K562 (cell line): ENCODE results near the gene RPL15. TPM values are rescaled to one million over a fixed set of nuclear protein-coding genes. Genes with fewer than 3 reads are reported as not detected.
A peak's percentile ranks its signal among the peaks of the same experiment; 100 is the strongest.

Experiments
- CBFA2T3 ChIP-seq: fragments of 450-650 bp; IDR thresholded peaks from 2 replicates; pipeline ENCODE4 v1.6.1; 2017
- ETV1 ChIP-seq: fragments of 450-650 bp; conservative IDR thresholded peaks from 2 replicates; pipeline ENCODE4 v1.6.1; 2016; ENCODE audit warnings: missing genetic modification characterization, control low read depth, low read depth, missing compliant biosample characterization
- FOXM1 ChIP-seq, 2 experiments: fragments of 450-650 bp in 1 of 2; sonication (generic) in 1 of 2; formaldehyde crosslinking in 1 of 2; IDR thresholded peaks; 2 replicates each; pipeline versions ENCODE4 v1.6.1 to v1.9.0; 2017 to 2022; ENCODE audit warnings: low read depth in 2 of 2, mild to moderate bottlenecking in 2 of 2, missing genetic modification reagents in 1 of 2, moderate library complexity in 1 of 2
- GABPA ChIP-seq: fragments of 200-800 bp; sonication (Bioruptor generic); conservative IDR thresholded peaks from 2 replicates; pipeline ENCODE4 v1.6.1; 2016; ENCODE audit warnings: low read depth, missing genetic modification characterization, missing compliant biosample characterization
- HNRNPL ChIP-seq: fragments of 200-400 bp; formaldehyde crosslinking; IDR thresholded peaks from 2 replicates; pipeline ENCODE4 v1.6.1; 2017; ENCODE audit warnings: low read depth, mild to moderate bottlenecking, low read length
- MAFF ChIP-seq: IDR thresholded peaks from 2 replicates; pipeline ENCODE4 v1.6.1; 2012; ENCODE audit warnings: low read length, improper control_type of control experiment
- NR4A1 ChIP-seq, 2 experiments: fragments of 250-450 bp in 1 of 2; fragments of 450-650 bp in 1 of 2; sonication (Bioruptor Pico) in 1 of 2; IDR thresholded peaks; 2 replicates each; pipeline versions ENCODE4 v1.4.0 to v1.6.1; 2016 to 2020; ENCODE audit warnings: mild to moderate bottlenecking in 2 of 2, missing compliant biosample characterization in 1 of 2, missing genetic modification characterization in 1 of 2, moderate library complexity in 1 of 2
- NRF1 ChIP-seq, 2 experiments: fragments of 450-650 bp; IDR thresholded peaks in 1 of 2; conservative IDR thresholded peaks in 1 of 2; 2 replicates each; pipeline ENCODE4 v1.6.1; 2014; ENCODE audit warnings: mild to moderate bottlenecking in 2 of 2
- STAT5A ChIP-seq: IDR thresholded peaks from 2 replicates; pipeline ENCODE4 v1.6.1; 2012; ENCODE audit warnings: low read length, inconsistent platforms, borderline replicate concordance
- TCF3 ChIP-seq: sonication (generic); formaldehyde crosslinking; IDR thresholded peaks from 2 replicates; pipeline ENCODE4 v1.4.0; 2020; ENCODE audit warnings: mild to moderate bottlenecking, missing genetic modification reagents
- ZNF274 ChIP-seq: IDR thresholded peaks from 2 replicates; pipeline ENCODE4 v1.6.1; 2011; ENCODE audit warnings: low read depth, mild to moderate bottlenecking, low read length, moderate library complexity, borderline replicate concordance
- ZNF324 ChIP-seq: fragments of 250-450 bp; sonication (Bioruptor Pico); IDR thresholded peaks from 2 replicates; pipeline ENCODE4 v1.4.0; 2020; ENCODE audit warnings: mild to moderate bottlenecking
- ZNF644 ChIP-seq: fragments of 200-800 bp; sonication (Bioruptor generic); IDR thresholded peaks from 2 replicates; pipeline ENCODE4 v1.6.1; 2016; ENCODE audit warnings: low read depth, missing genetic modification characterization, missing compliant biosample characterization
- ZNF699 ChIP-seq: fragments of 250-450 bp; sonication (Bioruptor Pico); IDR thresholded peaks from 2 replicates; pipeline ENCODE4 v1.8.0; 2021; ENCODE audit warnings: mild to moderate bottlenecking, moderate library complexity; ENCODE audit not compliant: insufficient replicate concordance
- polyA plus RNA-seq, 8 experiments: library from polyadenylated mRNA; depleted of rRNA in 4 of 8; stranded (reverse) in 5 of 8; unstranded in 3 of 8; fragments of >200 nt; fragmentation: Nextera tagmentation in 2 of 8; fragmentation: Illumina TruSeq in 1 of 8; extraction: Ambion mirVana in 2 of 8; extraction: Trizol in 1 of 8; gene quantifications; 2 replicates each; pipeline versions ENCODE4 v1.2.1 to v1.2.3, GENCODE V29; 2011 to 2014; ENCODE audit warnings: inconsistent platforms in 1 of 8, missing spikeins in 1 of 8
- total RNA-seq, 7 experiments: library from RNA; depleted of rRNA in 6 of 7; stranded (reverse); fragments of >200 nt in 6 of 7; fragmentation: Illumina TruSeq in 2 of 7; extraction: Trizol in 2 of 7; gene quantifications; 2 replicates each; pipeline versions ENCODE4 v1.2.1 to v1.2.3, GENCODE V29; 2011 to 2021; ENCODE audit warnings: low replicate concordance in 1 of 7
- TF ChIP-seq, protein P1 (sequence below): sonication (generic); formaldehyde crosslinking; IDR thresholded peaks from 2 replicates; pipeline ENCODE4 v1.8.0; 2022; ENCODE audit warnings: missing genetic modification reagents, mild to moderate bottlenecking, moderate library complexity, borderline replicate concordance
- TF ChIP-seq, protein P2 (sequence below): fragments of 450-650 bp; formaldehyde crosslinking; IDR thresholded peaks from 2 replicates; pipeline ENCODE4 v1.4.0; 2022; ENCODE audit warnings: mild to moderate bottlenecking, moderate library complexity
- TF ChIP-seq, protein P3 (sequence below): fragments of 250-450 bp; sonication (Bioruptor Pico); IDR thresholded peaks from 2 replicates; pipeline ENCODE4 v1.5.0; 2020; ENCODE audit warnings: mild to moderate bottlenecking
- TF ChIP-seq, protein P4 (sequence below): sonication (generic); formaldehyde crosslinking; IDR thresholded peaks from 2 replicates; pipeline ENCODE4 v1.8.1; 2023; ENCODE audit warnings: missing genetic modification reagents, mild to moderate bottlenecking, borderline replicate concordance

RPL15 gene
- total and polyA plus RNA-seq, 9 of the 15 experiments (the other 6 are each of a cell fraction or from before 2014, with no cell fraction given), result 2,393 to 8,850 (median 3,928) TPM

DNA sequence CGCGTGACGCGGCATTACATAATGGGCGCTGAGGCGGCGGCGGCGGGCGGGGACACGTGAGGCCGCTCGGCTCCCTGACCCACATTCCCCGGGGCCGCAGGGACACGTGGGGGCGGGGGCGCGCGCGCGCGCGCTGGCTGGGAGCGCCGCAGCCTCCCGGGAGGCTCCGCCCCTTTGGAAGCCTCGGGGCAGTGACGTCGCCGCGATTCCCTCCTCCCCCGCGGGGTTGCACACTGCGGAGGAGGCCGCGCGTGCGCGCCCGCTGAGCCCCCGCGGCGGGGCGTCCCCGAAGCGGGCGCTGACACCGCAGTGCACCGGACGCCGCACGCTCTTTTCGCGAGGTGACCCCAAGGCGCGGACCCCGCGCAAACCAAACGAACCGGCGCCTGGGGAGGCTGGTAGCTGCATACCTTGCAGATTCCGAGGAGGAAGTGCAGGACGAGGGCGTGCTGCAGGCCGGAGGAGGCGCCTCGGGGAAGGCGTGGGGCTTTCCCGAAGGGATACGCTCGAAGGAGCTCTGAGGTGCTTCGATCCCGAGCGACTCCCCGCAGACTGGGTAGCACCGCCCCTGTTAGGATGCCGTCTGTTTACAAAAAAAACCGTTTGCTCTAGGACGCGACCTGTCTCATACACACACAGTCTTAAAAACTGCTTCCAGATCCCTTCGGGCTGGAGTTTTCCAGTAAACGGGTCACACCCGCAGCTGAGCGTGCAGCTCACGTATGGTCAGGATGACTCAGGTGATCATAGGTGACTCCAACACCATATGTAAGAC is 29.2 kb downstream of the RPL15 start (continued):
- TF ChIP-seq ZNF699 (CRISPR knock-in tag) (no peak), ETV1 (tag) (no peak; the same call in 1 of the 2 replicates), ZNF644 (tag) (peak; percentile 15; the same call in 1 of the 2 replicates), NRF1 (conservative IDR thresholded peaks at IDR 0.05 in 1 of 2, IDR thresholded peaks at IDR 0.05 in 1 of 2) (peak; percentile 95), GABPA (tag) (peak; percentile 14; the same call in 1 of the 2 replicates), TCF3 (CRISPR knock-in tag) (no peak), STAT5A (no peak), ZNF274 (no peak), HNRNPL (peak; percentile 16; the same call in 1 of the 2 replicates), CBFA2T3 (peak; percentile 31; the same call in 1 of the 2 replicates), ZNF324 (no peak), FOXM1 (IDR thresholded peaks at IDR 0.05; ENCODE audit: low read depth) (0 out of 2 replicates have a peak, but pooled peaks have one; percentile 14), FOXM1 (CRISPR knock-in tag; IDR thresholded peaks at IDR 0.05; ENCODE audit: low read depth) (peak; percentile 79; the same call in 1 of the 2 replicates), NR4A1 (CRISPR knock-in tag; IDR thresholded peaks at IDR 0.05) (0 out of 2 replicates have a peak, but pooled peaks have one; percentile 24), NR4A1 (tag; IDR thresholded peaks at IDR 0.05) (no peak), MAFF (peak; percentile 33; the same call in 1 of the 2 replicates)
- TF ChIP-seq, protein P1, sequence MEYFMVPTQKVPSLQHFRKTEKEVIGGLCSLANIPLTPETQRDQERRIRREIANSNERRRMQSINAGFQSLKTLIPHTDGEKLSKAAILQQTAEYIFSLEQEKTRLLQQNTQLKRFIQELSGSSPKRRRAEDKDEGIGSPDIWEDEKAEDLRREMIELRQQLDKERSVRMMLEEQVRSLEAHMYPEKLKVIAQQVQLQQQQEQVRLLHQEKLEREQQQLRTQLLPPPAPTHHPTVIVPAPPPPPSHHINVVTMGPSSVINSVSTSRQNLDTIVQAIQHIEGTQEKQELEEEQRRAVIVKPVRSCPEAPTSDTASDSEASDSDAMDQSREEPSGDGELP (CRISPR knock-in tag), result peak; percentile 63
- TF ChIP-seq, protein P2, sequence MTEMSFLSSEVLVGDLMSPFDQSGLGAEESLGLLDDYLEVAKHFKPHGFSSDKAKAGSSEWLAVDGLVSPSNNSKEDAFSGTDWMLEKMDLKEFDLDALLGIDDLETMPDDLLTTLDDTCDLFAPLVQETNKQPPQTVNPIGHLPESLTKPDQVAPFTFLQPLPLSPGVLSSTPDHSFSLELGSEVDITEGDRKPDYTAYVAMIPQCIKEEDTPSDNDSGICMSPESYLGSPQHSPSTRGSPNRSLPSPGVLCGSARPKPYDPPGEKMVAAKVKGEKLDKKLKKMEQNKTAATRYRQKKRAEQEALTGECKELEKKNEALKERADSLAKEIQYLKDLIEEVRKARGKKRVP (CRISPR knock-in tag), result no peak
- TF ChIP-seq, protein P3, sequence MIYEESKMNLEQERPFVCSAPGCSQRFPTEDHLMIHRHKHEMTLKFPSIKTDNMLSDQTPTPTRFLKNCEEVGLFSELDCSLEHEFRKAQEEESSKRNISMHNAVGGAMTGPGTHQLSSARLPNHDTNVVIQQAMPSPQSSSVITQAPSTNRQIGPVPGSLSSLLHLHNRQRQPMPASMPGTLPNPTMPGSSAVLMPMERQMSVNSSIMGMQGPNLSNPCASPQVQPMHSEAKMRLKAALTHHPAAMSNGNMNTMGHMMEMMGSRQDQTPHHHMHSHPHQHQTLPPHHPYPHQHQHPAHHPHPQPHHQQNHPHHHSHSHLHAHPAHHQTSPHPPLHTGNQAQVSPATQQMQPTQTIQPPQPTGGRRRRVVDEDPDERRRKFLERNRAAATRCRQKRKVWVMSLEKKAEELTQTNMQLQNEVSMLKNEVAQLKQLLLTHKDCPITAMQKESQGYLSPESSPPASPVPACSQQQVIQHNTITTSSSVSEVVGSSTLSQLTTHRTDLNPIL, result no peak
- TF ChIP-seq, protein P4, sequence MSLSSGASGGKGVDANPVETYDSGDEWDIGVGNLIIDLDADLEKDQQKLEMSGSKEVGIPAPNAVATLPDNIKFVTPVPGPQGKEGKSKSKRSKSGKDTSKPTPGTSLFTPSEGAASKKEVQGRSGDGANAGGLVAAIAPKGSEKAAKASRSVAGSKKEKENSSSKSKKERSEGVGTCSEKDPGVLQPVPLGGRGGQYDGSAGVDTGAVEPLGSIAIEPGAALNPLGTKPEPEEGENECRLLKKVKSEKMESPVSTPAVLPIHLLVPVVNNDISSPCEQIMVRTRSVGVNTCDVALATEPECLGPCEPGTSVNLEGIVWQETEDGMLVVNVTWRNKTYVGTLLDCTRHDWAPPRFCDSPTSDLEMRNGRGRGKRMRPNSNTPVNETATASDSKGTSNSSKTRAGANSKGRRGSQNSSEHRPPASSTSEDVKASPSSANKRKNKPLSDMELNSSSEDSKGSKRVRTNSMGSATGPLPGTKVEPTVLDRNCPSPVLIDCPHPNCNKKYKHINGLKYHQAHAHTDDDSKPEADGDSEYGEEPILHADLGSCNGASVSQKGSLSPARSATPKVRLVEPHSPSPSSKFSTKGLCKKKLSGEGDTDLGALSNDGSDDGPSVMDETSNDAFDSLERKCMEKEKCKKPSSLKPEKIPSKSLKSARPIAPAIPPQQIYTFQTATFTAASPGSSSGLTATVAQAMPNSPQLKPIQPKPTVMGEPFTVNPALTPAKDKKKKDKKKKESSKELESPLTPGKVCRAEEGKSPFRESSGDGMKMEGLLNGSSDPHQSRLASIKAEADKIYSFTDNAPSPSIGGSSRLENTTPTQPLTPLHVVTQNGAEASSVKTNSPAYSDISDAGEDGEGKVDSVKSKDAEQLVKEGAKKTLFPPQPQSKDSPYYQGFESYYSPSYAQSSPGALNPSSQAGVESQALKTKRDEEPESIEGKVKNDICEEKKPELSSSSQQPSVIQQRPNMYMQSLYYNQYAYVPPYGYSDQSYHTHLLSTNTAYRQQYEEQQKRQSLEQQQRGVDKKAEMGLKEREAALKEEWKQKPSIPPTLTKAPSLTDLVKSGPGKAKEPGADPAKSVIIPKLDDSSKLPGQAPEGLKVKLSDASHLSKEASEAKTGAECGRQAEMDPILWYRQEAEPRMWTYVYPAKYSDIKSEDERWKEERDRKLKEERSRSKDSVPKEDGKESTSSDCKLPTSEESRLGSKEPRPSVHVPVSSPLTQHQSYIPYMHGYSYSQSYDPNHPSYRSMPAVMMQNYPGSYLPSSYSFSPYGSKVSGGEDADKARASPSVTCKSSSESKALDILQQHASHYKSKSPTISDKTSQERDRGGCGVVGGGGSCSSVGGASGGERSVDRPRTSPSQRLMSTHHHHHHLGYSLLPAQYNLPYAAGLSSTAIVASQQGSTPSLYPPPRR (CRISPR knock-in tag), result no peak
